Common myeloid progenitor, CD34-positive (primary cell): Measurements from ENCODE around the gene DOK4.

Experiments
- CTCF ChIA-PET: fragments of 350-600 bp; sonication (Branson Sonifier 250); formaldehyde crosslinking; loops from one replicate; lab custom pipeline; 2021; ENCODE audit warnings: antibody characterized with exemption; lab: Charles Lee
- POLR2A ChIA-PET: fragments of 350-600 bp; sonication (Branson Sonifier 250); formaldehyde crosslinking; loops from one replicate; lab custom pipeline; 2021; ENCODE audit warnings: antibody characterized with exemption; lab: Charles Lee
- DNase-seq, 3 donors: peaks; one replicate each; pipeline versions ENCODE4 v3.0.0 to v3.0.0-alpha.2; 2013
- H3K27ac ChIP-seq, 2 experiments: 1 replicate in 1 of 2; 2 replicates in 1 of 2; pipeline ENCODE4 v1.7.0; 2013; ENCODE audit warnings: inconsistent platforms in 2 of 2, low read length in 2 of 2, mild to moderate bottlenecking in 2 of 2, low read depth in 1 of 2, moderate library complexity in 1 of 2; ENCODE audit not compliant: severe bottlenecking in 2 of 2, insufficient read depth in 1 of 2, poor library complexity in 1 of 2
- H3K27me3 ChIP-seq, 5 experiments: replicated peaks in 2 of 5; 1 replicate in 3 of 5; 2 replicates in 2 of 5; pipeline versions ENCODE4 v1.6.1 to v1.7.0; 2013; ENCODE audit warnings: low read length in 4 of 5, mild to moderate bottlenecking in 2 of 5, moderate library complexity in 2 of 5, inconsistent platforms in 1 of 5; ENCODE audit not compliant: insufficient read depth in 5 of 5, control insufficient read depth in 4 of 5
- H3K36me3 ChIP-seq, 4 experiments: 1 replicate in 2 of 4; 2 replicates in 2 of 4; pipeline versions ENCODE4 v1.6.1 to v1.7.0; 2013; ENCODE audit warnings: low read length in 3 of 4, control low read depth in 1 of 4, mild to moderate bottlenecking in 1 of 4; ENCODE audit not compliant: control insufficient read depth in 4 of 4, insufficient read depth in 4 of 4
- H3K4me1 ChIP-seq, 4 experiments: 1 replicate in 3 of 4; 2 replicates in 1 of 4; pipeline versions ENCODE4 v1.6.1 to v1.7.1; 2013; ENCODE audit warnings: low read length in 3 of 4, mild to moderate bottlenecking in 3 of 4, control low read depth in 1 of 4, inconsistent platforms in 1 of 4, moderate library complexity in 1 of 4; ENCODE audit not compliant: control insufficient read depth in 4 of 4, insufficient read depth in 4 of 4; ENCODE audit errors: control extremely low read depth in 1 of 4
- H3K4me3 ChIP-seq, 7 experiments: 1 replicate in 4 of 7; 2 replicates in 3 of 7; pipeline versions ENCODE4 v1.5.1 to v1.7.0; 2013; ENCODE audit warnings: mild to moderate bottlenecking in 7 of 7, low read length in 6 of 7, moderate library complexity in 6 of 7, inconsistent platforms in 2 of 7, low read depth in 2 of 7, control low read depth in 1 of 7; ENCODE audit not compliant: insufficient read depth in 4 of 7, control insufficient read depth in 1 of 7; ENCODE audit errors: extremely low read depth in 1 of 7
- H3K9me3 ChIP-seq, 5 experiments: 1 replicate in 4 of 5; 2 replicates in 1 of 5; pipeline versions ENCODE4 v1.6.1 to v1.7.1; 2013; ENCODE audit warnings: low read length in 4 of 5, mild to moderate bottlenecking in 2 of 5, inconsistent platforms in 1 of 5, low read depth in 1 of 5, moderate library complexity in 1 of 5; ENCODE audit not compliant: control insufficient read depth in 4 of 5, insufficient read depth in 2 of 5; ENCODE audit errors: control extremely low read depth in 1 of 5
- WGBS: methylation state at CpG from one replicate; pipeline ENCODE4 v1.1.5; 2013; ENCODE audit not compliant: insufficient coverage; 5-methylcytosine and 5-hydroxymethylcytosine counted together

Gene DOK4

DNA sequence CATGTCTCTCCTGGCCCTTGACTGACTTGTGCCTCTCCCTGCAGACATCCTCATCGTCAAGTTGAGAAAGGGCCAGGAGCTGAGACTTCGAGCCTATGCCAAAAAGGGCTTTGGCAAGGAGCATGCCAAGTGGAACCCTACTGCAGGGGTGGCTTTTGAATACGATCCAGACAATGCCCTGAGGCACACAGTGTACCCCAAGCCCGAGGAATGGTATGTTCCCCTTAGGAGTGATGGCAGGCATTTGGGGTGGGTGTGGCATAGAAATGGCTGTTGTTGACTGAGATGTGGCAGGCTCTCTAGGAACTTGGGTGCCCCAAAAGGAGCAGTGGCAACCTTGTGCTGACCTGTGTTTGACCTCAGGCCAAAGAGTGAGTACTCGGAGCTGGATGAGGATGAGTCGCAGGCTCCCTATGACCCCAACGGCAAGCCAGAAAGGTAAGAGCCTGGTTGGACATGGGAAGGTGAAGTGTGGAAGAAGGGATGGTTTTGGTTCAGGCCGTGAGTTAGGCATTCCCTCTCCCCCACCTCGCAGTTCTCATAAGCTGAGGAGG is 16.3 kb downstream of the DOK4 start:
- 92% methylated on average over 8 of the region's 9 CpGs for WGBS
- Histone ChIP-seq H3K27ac (no peak overlapping the region), H3K36me3 (peaks cover 25 to 84% (median 63%) of the 10 kb centered on the region in 4 experiments), H3K4me1 (peaks cover 0 to 22% (median 21%) of the 10 kb centered on the region in 4 experiments), H3K9me3 (no peaks in the 10 kb centered on the region), H3K4me3 (no peak overlapping the region), H3K27me3 (no peaks in the 10 kb centered on the region)
- no peak for DNase-seq
- POLR2A ChIA-PET: no interaction called here
- CTCF ChIA-PET: interaction anchor here (0.6 to 12.0 kb wide), 4 partner anchors 31 to 130 kb away, joined by 3 to 134 read pairs (median 3); no protein-coding TSS in a partner anchor

DNA sequence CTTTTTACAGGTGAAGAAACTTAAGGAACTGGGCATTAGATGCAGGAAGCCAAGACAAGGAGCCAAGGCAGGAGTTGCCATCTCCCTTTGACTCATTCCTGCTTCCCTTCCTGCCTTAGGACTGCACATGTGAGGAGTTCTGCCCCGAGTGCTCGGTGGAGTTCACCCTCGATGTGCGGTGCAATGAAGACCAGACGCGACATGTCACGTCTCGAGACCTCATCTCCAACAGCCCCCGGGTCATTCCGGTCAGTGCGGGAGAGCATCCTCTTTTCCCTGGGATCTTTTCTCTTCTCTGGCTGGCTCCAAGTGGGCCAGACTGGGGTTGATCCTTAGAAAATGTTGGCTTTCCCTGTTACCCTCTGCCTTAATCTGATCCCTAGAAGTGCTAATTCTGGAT is 17.2 kb downstream of the DOK4 start:
- no peak for DNase-seq

DNA sequence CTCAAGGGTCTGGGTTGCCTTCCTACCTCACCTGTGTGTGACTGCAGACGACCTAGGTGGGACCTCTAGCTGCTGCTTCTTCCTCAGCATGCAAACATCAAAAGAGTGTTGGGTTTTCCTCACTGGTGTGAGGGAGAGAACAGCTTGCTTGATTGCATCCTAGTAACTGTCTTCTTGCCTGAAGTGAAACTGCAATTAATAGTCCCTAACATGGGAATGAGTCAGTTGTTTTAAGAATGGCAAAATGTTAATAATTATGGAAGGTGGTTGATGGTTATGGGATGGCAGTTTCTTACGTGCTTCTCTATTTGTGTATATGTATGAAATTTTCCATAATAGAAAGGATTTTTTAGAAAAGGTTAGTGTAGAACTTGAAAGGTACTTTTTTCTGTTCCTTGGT is 17.9 kb downstream of the DOK4 start:
- CTCF ChIA-PET: no interaction called here
- POLR2A ChIA-PET: no interaction called here
- Histone ChIP-seq H3K9me3 (no peaks in the 10 kb centered on the region), H3K36me3 (peaks cover 22 to 85% (median 64%) of the 10 kb centered on the region in 4 experiments), H3K4me1 (peaks cover under 1 to 21% (median 19%) of the 10 kb centered on the region in 4 experiments), H3K27me3 (no peaks in the 10 kb centered on the region), H3K4me3 (no peak overlapping the region), H3K27ac (no peak overlapping the region)
- no peak for DNase-seq
- 100% methylated on average over 1 of the region's 2 CpGs for WGBS

More for the DNA sequence above, 17.2 kb downstream of the DOK4 start:
- Histone ChIP-seq H3K9me3 (no peaks in the 10 kb centered on the region), H3K4me3 (no peak overlapping the region), H3K27me3 (no peaks in the 10 kb centered on the region), H3K4me1 (peaks cover 0 to 17% (median 16%) of the 10 kb centered on the region in 4 experiments), H3K36me3 (peaks cover 25 to 89% (median 66%) of the 10 kb centered on the region in 4 experiments), H3K27ac (no peak overlapping the region)
- ChIA-PET CTCF (no interaction called here), POLR2A (no interaction called here)
- 89% methylated on average over 11 of the region's 11 CpGs for WGBS

DNA sequence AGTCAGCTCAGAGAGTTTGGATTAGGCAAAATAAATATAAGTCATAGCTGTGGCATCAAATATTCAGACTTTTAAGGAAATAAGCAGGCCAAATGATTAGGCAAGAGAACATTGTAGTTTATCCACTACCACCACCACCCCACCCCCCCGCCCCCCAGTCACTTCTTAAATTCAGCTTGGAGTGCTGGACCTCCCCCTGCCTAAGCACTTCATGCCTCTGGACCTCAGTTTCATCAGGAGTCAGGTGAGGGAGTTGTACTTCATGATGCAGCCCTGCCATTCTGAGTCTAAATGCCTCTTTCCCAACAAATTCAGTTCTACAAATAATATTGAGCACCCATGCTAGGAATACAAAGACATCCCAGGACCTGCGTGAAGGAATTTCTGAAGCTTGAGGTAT is 21.8 kb downstream of the DOK4 start:
- Histone ChIP-seq H3K9me3 (no peaks in the 10 kb centered on the region), H3K36me3 (peaks cover 11 to 71% (median 51%) of the 10 kb centered on the region in 4 experiments), H3K27me3 (no peaks in the 10 kb centered on the region), H3K4me1 (peaks cover 3 to 11% (median 10%) of the 10 kb centered on the region in 4 experiments), H3K4me3 (no peak overlapping the region), H3K27ac (no peak overlapping the region)
- CTCF ChIA-PET: interaction anchor here (1.1 to 4.6 kb wide), 4 partner anchors 8 to 54 kb away, joined by 3 to 35 read pairs (median 4); no protein-coding TSS in a partner anchor
- DNase-seq: no peak
- WGBS: no CpG with 5 or more reads among the region's 2 CpGs
- POLR2A ChIA-PET: interaction anchor here (0.5 kb wide), 1 partner anchor 67 kb away, joined by 4 read pairs; no protein-coding TSS in a partner anchor

DNA sequence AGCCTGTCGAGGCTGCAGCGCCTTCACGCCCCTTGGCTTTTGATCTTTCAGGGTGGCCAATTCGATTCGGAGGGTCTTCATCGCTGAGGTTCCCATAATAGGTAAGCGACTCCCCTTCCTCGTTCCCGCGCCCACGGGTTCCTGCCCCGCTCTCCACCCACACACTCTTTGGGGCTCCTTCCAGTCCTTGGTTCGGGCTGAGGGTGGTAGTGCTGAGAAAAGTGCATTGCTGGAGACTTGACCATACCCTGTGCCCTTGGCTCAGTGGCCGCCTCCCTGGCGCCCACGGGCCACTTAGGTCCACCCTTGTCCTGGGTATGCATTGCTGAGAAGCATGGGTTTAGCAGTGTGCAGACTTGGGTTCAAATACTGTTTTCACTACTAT is 23.3 kb downstream of the DOK4 start:
- H3K27me3 ChIP-seq: no peaks in the 10 kb centered on the region
- peaks cover 12 to 71% (median 50%) of the 10 kb centered on the region in 4 experiments for H3K36me3 ChIP-seq
- no peaks in the 10 kb centered on the region for H3K9me3 ChIP-seq
- peak overlapping the region; percentile 48 to 94 (median 83) for H3K4me3 ChIP-seq
- ChIA-PET CTCF (interaction anchor here (1.2 to 7.4 kb wide), 11 partner anchors 8 to 60 kb away, joined by 3 to 41 read pairs (median 7); partner anchors contain the start of genes CIAPIN1 and COQ9), POLR2A (interaction anchor here (1.0 to 1.4 kb wide), 3 partner anchors 10 to 57 kb away, joined by 3 to 6 read pairs (median 5); partner anchors contain the start of genes CIAPIN1 and COQ9)
- H3K4me1 ChIP-seq: peaks cover 3 to 11% (median 10%) of the 10 kb centered on the region in 4 experiments
- DNase-seq: no peak
- WGBS: 1% methylated on average over 13 of the region's 16 CpGs
- H3K27ac ChIP-seq: peak overlapping the region; percentile 35 to 81

DNA sequence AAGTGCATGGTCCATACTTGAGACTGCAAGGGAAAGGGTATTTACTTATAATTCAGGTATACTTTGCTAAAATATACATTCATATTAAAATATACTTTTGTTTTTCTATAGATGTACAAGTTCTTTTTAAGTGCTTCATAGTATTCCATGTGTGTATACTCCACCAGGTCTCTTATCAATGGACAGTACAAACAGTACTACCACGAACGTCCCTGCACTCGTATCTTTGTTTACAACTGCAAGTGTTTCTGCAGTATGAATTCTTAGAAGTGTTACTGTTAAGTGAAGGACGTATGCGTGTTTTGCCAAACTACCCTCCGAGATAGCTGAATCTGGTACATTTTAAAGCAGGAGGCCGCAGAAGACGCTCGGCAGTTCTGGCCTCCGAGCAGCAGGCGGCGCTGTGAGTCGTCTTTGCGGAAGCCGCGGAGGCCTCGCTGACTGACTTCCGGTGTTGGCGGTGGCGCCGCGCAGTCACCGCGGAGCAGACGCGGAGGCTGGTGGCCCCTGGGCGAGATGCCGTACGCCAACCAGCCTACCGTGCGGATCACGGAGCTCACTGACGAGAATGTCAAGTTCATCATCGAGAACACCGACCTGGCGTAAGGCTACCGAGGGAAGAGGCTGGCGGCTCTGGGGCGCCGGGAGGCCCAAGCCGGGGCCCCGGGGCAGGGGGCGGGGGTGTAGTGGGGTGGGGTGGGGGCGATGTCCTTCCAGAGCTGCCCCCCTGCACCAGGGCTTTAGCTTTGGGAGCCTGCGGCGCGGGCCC is 23.9 kb downstream of the DOK4 start, which contains the start of gene POLR2C:
Gene POLR2C, plus strand, starts transcription at position 471 of the 769 bp plus-strand sequence. Its CDS starts 46 bp downstream, at position 517.
- peaks cover 15 to 77% (median 54%) of the 10 kb centered on the region in 4 experiments for H3K36me3 ChIP-seq
- no peaks in the 10 kb centered on the region for H3K9me3 ChIP-seq
- peaks cover 3 to 11% (median 10%) of the 10 kb centered on the region in 4 experiments for H3K4me1 ChIP-seq
- DNase-seq: peak; percentile 93 to 96 (median 96)
- peak within 1 kb of the TSS; percentile 48 to 94 (median 83) for H3K4me3 ChIP-seq
- CTCF ChIA-PET: interaction anchor here (1.1 to 7.4 kb wide), 15 partner anchors 9 to 60 kb away, joined by 3 to 41 read pairs (median 4); partner anchors contain the start of genes CIAPIN1 and COQ9
- WGBS: 4% methylated on average over 30 of the region's 47 CpGs
- H3K27ac ChIP-seq: peak within 1 kb of the TSS; percentile 35 to 81
- POLR2A ChIA-PET: interaction anchor here (1.0 to 1.4 kb wide), 3 partner anchors 10 to 58 kb away, joined by 3 to 6 read pairs (median 5); partner anchors contain the start of genes CIAPIN1 and COQ9
- no peaks in the 10 kb centered on the region for H3K27me3 ChIP-seq
